Karpas-422 (cell line): ENCODE results near the gene C16orf96. TPM values are rescaled to one million over a fixed set of nuclear protein-coding genes. Genes with fewer than 3 reads are reported as not detected.

Experiments used
- DNase-seq: peaks from one replicate; pipeline ENCODE4 v3.0.0-alpha.2; 2015
- H2AFZ ChIP-seq: fragments of 200-600 bp; sonication (generic); 2 replicates; pipeline ENCODE4 v1.6.1; 2014; ENCODE audit warnings: antibody characterized with exemption, low read length, mixed read lengths
- H3K27ac ChIP-seq: fragments of 200-600 bp; sonication (generic); 2 replicates; pipeline ENCODE4 v1.5.1; 2014; ENCODE audit warnings: mild to moderate bottlenecking, low read length, moderate library complexity
- H3K27me3 ChIP-seq: fragments of 200-600 bp; sonication (generic); 2 replicates; pipeline ENCODE4 v1.6.1; 2014; ENCODE audit warnings: low read length, mixed read lengths
- H3K36me3 ChIP-seq: fragments of 200-600 bp; sonication (generic); 2 replicates; pipeline ENCODE4 v1.6.1; 2014; ENCODE audit warnings: low read length, mixed read lengths; ENCODE audit not compliant: insufficient read depth
- H3K4me1 ChIP-seq: fragments of 200-600 bp; sonication (generic); 2 replicates; pipeline ENCODE4 v1.6.1; 2014; ENCODE audit warnings: mild to moderate bottlenecking, low read length, mixed read lengths
- H3K4me2 ChIP-seq: fragments of 200-600 bp; sonication (generic); 2 replicates; pipeline ENCODE4 v1.6.1; 2014; ENCODE audit warnings: low read length, low read depth, mild to moderate bottlenecking; ENCODE audit not compliant: poor library complexity, severe bottlenecking
- H3K4me3 ChIP-seq: fragments of 200-600 bp; sonication (generic); 2 replicates; pipeline ENCODE4 v1.5.1; 2014; ENCODE audit warnings: mild to moderate bottlenecking, antibody characterized with exemption, low read length, mixed read lengths
- H3K79me2 ChIP-seq: fragments of 200-600 bp; sonication (generic); 2 replicates; pipeline ENCODE4 v1.6.1; 2014; ENCODE audit warnings: mild to moderate bottlenecking, low read length, mixed read lengths
- H3K9ac ChIP-seq: fragments of 200-600 bp; sonication (generic); 2 replicates; pipeline ENCODE4 v1.6.0; 2014; ENCODE audit warnings: low read length
- H3K9me2 ChIP-seq: fragments of 200-600 bp; sonication (generic), shearing (Covaris generic); replicated peaks from 2 replicates; pipeline ENCODE4 v1.6.0; 2014; ENCODE audit warnings: mild to moderate bottlenecking, low read length, moderate library complexity; ENCODE audit not compliant: insufficient read depth
- H3K9me3 ChIP-seq: fragments of 300-700, 200-600 bp; sonication (generic); 2 replicates; pipeline ENCODE4 v1.6.1; 2014; ENCODE audit warnings: low read length, mixed read lengths
- H4K20me1 ChIP-seq: fragments of 200-600 bp; sonication (generic); 2 replicates; pipeline ENCODE4 v1.6.1; 2014; ENCODE audit warnings: mild to moderate bottlenecking, antibody characterized with exemption, low read length, low read depth; ENCODE audit not compliant: insufficient read depth
- total RNA-seq: library from RNA; depleted of rRNA; stranded (reverse); fragments of >200 nt; shearing (Covaris generic); gene quantifications from 2 replicates; pipeline ENCODE4 v1.2.3, GENCODE V29; 2014; ENCODE audit warnings: low replicate concordance

C16orf96 gene
- total RNA-seq, 1 experiment from 2014 or later: not detected

- Histone ChIP-seq H3K79me2 (peaks cover 77% of the 10 kb centered on the region), H4K20me1 (no peaks in the 10 kb centered on the region)
Measured at GRCh38 chr16:4637501-4638166, 81.5 kb downstream of the C16orf96 start.

GRCh38 chr16:4639899-4640509 is 83.9 kb downstream of the C16orf96 start:
- peaks cover 79% of the 10 kb centered on the region for H3K79me2 ChIP-seq
- H3K27ac ChIP-seq: no peak overlapping the region
- no peaks in the 10 kb centered on the region for H3K4me1 ChIP-seq
- 0 out of 2 replicates have a peak, but pooled peaks cover 2% of the 10 kb centered on the region for H3K36me3 ChIP-seq
- no peak for DNase-seq
- no peak overlapping the region for H3K9ac ChIP-seq
- no peak overlapping the region for H2AFZ ChIP-seq
- no peaks in the 10 kb centered on the region for H3K9me3 ChIP-seq
- no peaks in the 10 kb centered on the region for H4K20me1 ChIP-seq
- no peaks in the 10 kb centered on the region for H3K27me3 ChIP-seq
- H3K4me3 ChIP-seq: no peak overlapping the region
- H3K4me2 ChIP-seq: no peak overlapping the region
- no peaks in the 10 kb centered on the region for H3K9me2 ChIP-seq

More at GRCh38 chr16:4637501-4638166, 81.5 kb downstream of the C16orf96 start:
- no peak overlapping the region for H3K27ac ChIP-seq
- H3K9ac ChIP-seq: no peak overlapping the region
- no peaks in the 10 kb centered on the region for H3K27me3 ChIP-seq
- no peak for DNase-seq
- H3K9me2 ChIP-seq: no peaks in the 10 kb centered on the region
- no peaks in the 10 kb centered on the region for H3K36me3 ChIP-seq
- H3K9me3 ChIP-seq: no peaks in the 10 kb centered on the region
- H3K4me1 ChIP-seq: no peaks in the 10 kb centered on the region
- H3K4me2 ChIP-seq: no peak overlapping the region
- no peak overlapping the region for H3K4me3 ChIP-seq
- H2AFZ ChIP-seq: no peak overlapping the region

GRCh38 chr16:4640572-4641305 is 84.6 kb downstream of the C16orf96 start:
- 0 out of 2 replicates have a peak, but pooled peaks cover 2% of the 10 kb centered on the region for H3K36me3 ChIP-seq
- no peak overlapping the region for H3K4me3 ChIP-seq
- no peak overlapping the region for H3K27ac ChIP-seq
- H2AFZ ChIP-seq: no peak overlapping the region
- no peaks in the 10 kb centered on the region for H3K27me3 ChIP-seq
- DNase-seq: no peak
- H3K79me2 ChIP-seq: peaks cover 83% of the 10 kb centered on the region
- H3K4me2 ChIP-seq: no peak overlapping the region
- no peaks in the 10 kb centered on the region for H3K9me2 ChIP-seq
- no peaks in the 10 kb centered on the region for H3K9me3 ChIP-seq
- H3K9ac ChIP-seq: no peak overlapping the region
- H4K20me1 ChIP-seq: no peaks in the 10 kb centered on the region
- no peaks in the 10 kb centered on the region for H3K4me1 ChIP-seq

- H3K4me2 ChIP-seq: no peak overlapping the region
- DNase-seq: no peak
- peaks cover 80% of the 10 kb centered on the region for H3K79me2 ChIP-seq
- no peak overlapping the region for H3K4me3 ChIP-seq
- H3K9me3 ChIP-seq: no peaks in the 10 kb centered on the region
- H3K9me2 ChIP-seq: no peaks in the 10 kb centered on the region
- H2AFZ ChIP-seq: no peak overlapping the region
- 0 out of 2 replicates have a peak, but pooled peaks cover 2% of the 10 kb centered on the region for H3K36me3 ChIP-seq
- H3K9ac ChIP-seq: no peak overlapping the region
- H3K4me1 ChIP-seq: no peaks in the 10 kb centered on the region
- no peak overlapping the region for H3K27ac ChIP-seq
- H3K27me3 ChIP-seq: no peaks in the 10 kb centered on the region
- H4K20me1 ChIP-seq: no peaks in the 10 kb centered on the region
Measured at GRCh38 chr16:4641306-4641687, 85.2 kb downstream of the C16orf96 start.

DNA sequence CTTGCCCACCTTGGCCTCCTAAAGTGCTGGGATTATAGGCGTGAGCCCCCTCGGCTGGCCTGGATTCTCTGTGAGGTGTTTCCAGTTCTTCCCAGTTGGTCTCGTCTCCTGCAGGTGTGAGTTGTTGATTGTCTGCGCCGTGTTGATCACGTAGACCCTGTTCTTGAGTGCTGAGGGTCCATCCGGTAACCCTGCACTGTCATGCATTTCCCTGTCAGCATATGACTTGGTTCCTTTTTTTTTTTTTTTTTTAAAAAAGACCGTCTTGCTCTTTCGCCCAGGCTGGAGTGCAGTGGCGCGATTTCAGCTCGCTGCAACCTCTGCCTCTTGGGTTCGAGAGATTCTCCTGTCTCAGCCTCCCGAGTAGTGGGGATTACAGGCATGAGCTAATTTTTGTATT is 85.8 kb downstream of the C16orf96 start:
- Histone ChIP-seq H3K36me3 (0 out of 2 replicates have a peak, but pooled peaks cover 2% of the 10 kb centered on the region), H3K79me2 (peaks cover 82% of the 10 kb centered on the region), H3K9me3 (no peaks in the 10 kb centered on the region), H3K4me2 (no peak overlapping the region), H3K4me3 (no peak overlapping the region), H3K27ac (no peak overlapping the region), H3K9ac (no peak overlapping the region), H3K27me3 (no peaks in the 10 kb centered on the region), H2AFZ (no peak overlapping the region), H4K20me1 (no peaks in the 10 kb centered on the region), H3K9me2 (no peaks in the 10 kb centered on the region), H3K4me1 (no peaks in the 10 kb centered on the region)
- no peak for DNase-seq

- no peak overlapping the region for H3K4me3 ChIP-seq
- H3K4me1 ChIP-seq: peaks cover 8% of the 10 kb centered on the region
- no peaks in the 10 kb centered on the region for H3K9me2 ChIP-seq
- no peak for DNase-seq
- no peak overlapping the region for H3K27ac ChIP-seq
- no peak overlapping the region for H2AFZ ChIP-seq
- H3K9me3 ChIP-seq: no peaks in the 10 kb centered on the region
- H3K27me3 ChIP-seq: no peaks in the 10 kb centered on the region
- H4K20me1 ChIP-seq: no peaks in the 10 kb centered on the region
- H3K9ac ChIP-seq: no peak overlapping the region
- no peak overlapping the region for H3K4me2 ChIP-seq
- 0 out of 2 replicates have a peak, but pooled peaks cover 2% of the 10 kb centered on the region for H3K36me3 ChIP-seq
- peaks cover 59% of the 10 kb centered on the region for H3K79me2 ChIP-seq
Measured at GRCh38 chr16:4646773-4647643, 90.9 kb downstream of the C16orf96 start.

DNA sequence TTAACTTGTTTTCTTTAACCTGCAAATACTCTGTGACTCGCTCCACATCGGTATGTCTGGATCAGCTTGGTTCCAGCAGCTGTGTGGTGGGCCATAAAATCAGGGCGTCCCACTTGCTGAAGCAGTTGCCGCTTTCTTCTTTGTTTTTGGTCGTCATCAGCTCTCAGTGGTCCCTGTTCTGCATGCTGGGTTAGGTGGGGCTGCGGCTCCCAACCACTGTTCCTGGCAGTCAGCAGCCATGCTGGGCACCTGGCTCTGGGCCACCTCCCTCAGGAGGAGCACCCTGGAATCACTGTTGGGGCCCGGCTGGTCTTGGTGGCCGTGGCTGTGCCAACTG is 91.5 kb downstream of the C16orf96 start:
- peaks cover 56% of the 10 kb centered on the region for H3K79me2 ChIP-seq
- no peak overlapping the region for H3K4me2 ChIP-seq
- no peak overlapping the region for H3K9ac ChIP-seq
- H4K20me1 ChIP-seq: no peaks in the 10 kb centered on the region
- 0 out of 2 replicates have a peak, but pooled peaks cover 2% of the 10 kb centered on the region for H3K36me3 ChIP-seq
- no peaks in the 10 kb centered on the region for H3K9me2 ChIP-seq
- H3K27me3 ChIP-seq: no peaks in the 10 kb centered on the region
- no peaks in the 10 kb centered on the region for H3K9me3 ChIP-seq
- no peak overlapping the region for H2AFZ ChIP-seq
- no peak overlapping the region for H3K4me3 ChIP-seq
- H3K27ac ChIP-seq: no peak overlapping the region
- peaks cover 8% of the 10 kb centered on the region for H3K4me1 ChIP-seq
- DNase-seq: no peak
